ENCODE measurements around the gene WWOX.

DNA sequence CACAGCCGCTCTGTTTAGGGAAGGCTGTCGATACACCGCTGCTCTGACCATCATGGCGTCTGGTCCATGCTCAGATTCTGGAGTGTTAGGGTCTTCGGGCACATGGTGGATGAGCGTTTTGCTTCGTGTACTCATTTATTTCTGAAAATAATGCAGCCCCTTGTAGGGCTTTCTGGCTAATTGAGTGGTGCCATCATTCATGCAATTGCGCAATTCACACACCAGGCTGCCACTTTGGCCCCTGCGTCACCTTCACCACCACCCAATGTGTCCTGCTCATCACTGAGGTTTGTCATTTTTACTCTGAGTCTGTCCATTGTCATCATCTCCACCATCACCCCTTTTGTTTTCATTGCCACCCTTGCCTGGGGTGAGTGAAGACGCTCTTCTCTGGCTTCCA is 557.4 kb downstream of the WWOX start:
- TF ChIP-seq POLR2A (IDR thresholded peaks at IDR 0.05; ENCODE audit: low read length) (no peak), GATA1 (IDR thresholded peaks at IDR 0.05; ENCODE audit: low read depth, low read length) (no peak)
